SK-N-SH (cell line): ENCODE results near the gene C4A.

Source experiments
- CTCF ChIP-seq: fragments of 200-600 bp; sonication (generic); IDR thresholded peaks from 2 replicates; pipeline ENCODE4 v1.6.1; 2017; ENCODE audit warnings: antibody characterized with exemption, mild to moderate bottlenecking, moderate library complexity
- EP300 ChIP-seq, 2 experiments: IDR thresholded peaks; 2 replicates each; pipeline versions ENCODE4 v1.4.0 to v1.6.1; 2012; ENCODE audit warnings: borderline replicate concordance in 1 of 2, low read depth in 1 of 2, low read length in 1 of 2
- GABPA ChIP-seq: IDR thresholded peaks from 2 replicates; pipeline ENCODE4 v1.4.0; 2012; ENCODE audit warnings: low read depth, mild to moderate bottlenecking
- MAX ChIP-seq: IDR thresholded peaks from 2 replicates; pipeline ENCODE4 v1.4.0; 2012; ENCODE audit warnings: low read depth
- PBX3 ChIP-seq: IDR thresholded peaks from 2 replicates; pipeline ENCODE4; 2012
- POLR2AphosphoS5 ChIP-seq: IDR thresholded peaks from 2 replicates; pipeline ENCODE4 v1.6.1; 2012; ENCODE audit warnings: low read depth, low read length
- REST ChIP-seq: IDR thresholded peaks from 2 replicates; pipeline ENCODE4 v1.6.1; 2012; ENCODE audit warnings: mild to moderate bottlenecking, low read depth, low read length, moderate library complexity
- RFX5 ChIP-seq: IDR thresholded peaks from 2 replicates; pipeline ENCODE4 v1.6.1; 2012; ENCODE audit warnings: mild to moderate bottlenecking, improper control_type of control experiment, low read length
- TAF1 ChIP-seq: IDR thresholded peaks from 2 replicates; pipeline ENCODE4 v1.6.1; 2012; ENCODE audit warnings: low read depth, mild to moderate bottlenecking, low read length, moderate library complexity, borderline replicate concordance
- USF1 ChIP-seq: IDR thresholded peaks from 2 replicates; pipeline ENCODE4 v1.4.0; 2012; ENCODE audit warnings: low read depth, borderline replicate concordance
- USF2 ChIP-seq: fragments of 150-350 bp; IDR thresholded peaks from 2 replicates; pipeline ENCODE4 v1.6.1; 2017; ENCODE audit warnings: antibody characterized with exemption, low read length, low read depth, borderline replicate concordance
- YY1 ChIP-seq: IDR thresholded peaks from 2 replicates; pipeline ENCODE4 v1.4.0; 2012; ENCODE audit warnings: low read depth, mild to moderate bottlenecking
- ZBTB33 ChIP-seq: IDR thresholded peaks from 2 replicates; pipeline ENCODE4 v1.4.0; 2012; ENCODE audit warnings: low read depth, borderline replicate concordance

GRCh38 chr6:31949926-31950548 lies 31.8 kb upstream of the C4A start:
- TF ChIP-seq GABPA (no peak), CTCF (no peak), USF2 (no peak), YY1 (no peak), MAX (no peak), RFX5 (no peak), EP300 (IDR thresholded peaks at IDR 0.05; ENCODE audit: borderline replicate concordance in 1 of 2, low read depth in 1 of 2, low read length in 1 of 2) (no peak), REST (no peak), TAF1 (no peak), POLR2AphosphoS5 (0 out of 2 replicates have a peak, but pooled peaks have one; percentile 2), USF1 (no peak), ZBTB33 (no peak), PBX3 (no peak)
